ENCODE data around the gene PTPRG.

DNA sequence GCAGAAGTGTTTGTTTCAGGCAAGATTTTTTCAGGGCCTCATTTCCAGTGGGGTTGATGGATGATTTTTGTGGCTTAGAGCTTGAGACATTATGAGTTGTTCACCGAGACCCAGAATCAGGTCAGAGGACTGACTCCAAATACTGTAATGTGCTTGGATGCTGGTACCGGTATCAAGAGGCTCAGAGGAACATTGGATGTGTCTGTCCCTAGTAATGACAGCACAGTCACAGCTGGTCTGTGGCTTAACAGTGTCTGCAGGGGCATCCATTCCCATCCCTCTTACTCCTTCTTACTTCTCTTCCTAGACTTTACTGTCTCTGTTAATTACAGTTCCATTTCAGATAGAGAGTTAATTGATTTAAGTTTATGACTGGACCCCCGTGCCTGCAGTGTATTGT is 107.8 kb downstream of the PTPRG start:
- TF ChIP-seq, protein P1, sequence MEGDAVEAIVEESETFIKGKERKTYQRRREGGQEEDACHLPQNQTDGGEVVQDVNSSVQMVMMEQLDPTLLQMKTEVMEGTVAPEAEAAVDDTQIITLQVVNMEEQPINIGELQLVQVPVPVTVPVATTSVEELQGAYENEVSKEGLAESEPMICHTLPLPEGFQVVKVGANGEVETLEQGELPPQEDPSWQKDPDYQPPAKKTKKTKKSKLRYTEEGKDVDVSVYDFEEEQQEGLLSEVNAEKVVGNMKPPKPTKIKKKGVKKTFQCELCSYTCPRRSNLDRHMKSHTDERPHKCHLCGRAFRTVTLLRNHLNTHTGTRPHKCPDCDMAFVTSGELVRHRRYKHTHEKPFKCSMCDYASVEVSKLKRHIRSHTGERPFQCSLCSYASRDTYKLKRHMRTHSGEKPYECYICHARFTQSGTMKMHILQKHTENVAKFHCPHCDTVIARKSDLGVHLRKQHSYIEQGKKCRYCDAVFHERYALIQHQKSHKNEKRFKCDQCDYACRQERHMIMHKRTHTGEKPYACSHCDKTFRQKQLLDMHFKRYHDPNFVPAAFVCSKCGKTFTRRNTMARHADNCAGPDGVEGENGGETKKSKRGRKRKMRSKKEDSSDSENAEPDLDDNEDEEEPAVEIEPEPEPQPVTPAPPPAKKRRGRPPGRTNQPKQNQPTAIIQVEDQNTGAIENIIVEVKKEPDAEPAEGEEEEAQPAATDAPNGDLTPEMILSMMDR (conservative IDR thresholded peaks at IDR 0.05 in 1 of 2, IDR thresholded peaks at IDR 0.05 in 1 of 2; ENCODE audit: low read depth in 1 of 2, low read length in 2 of 2): no peak
- TF ChIP-seq EZH2 (IDR thresholded peaks at IDR 0.05; ENCODE audit: low read length, missing control alignments): no peak
